Measurements from ENCODE around the gene IZUMO1R.
"Not testable (repeated sequence)": the region's sequence is repeated elsewhere in the genome, so short reads cannot be mapped to it uniquely, and the experiment has no call there.

DNA sequence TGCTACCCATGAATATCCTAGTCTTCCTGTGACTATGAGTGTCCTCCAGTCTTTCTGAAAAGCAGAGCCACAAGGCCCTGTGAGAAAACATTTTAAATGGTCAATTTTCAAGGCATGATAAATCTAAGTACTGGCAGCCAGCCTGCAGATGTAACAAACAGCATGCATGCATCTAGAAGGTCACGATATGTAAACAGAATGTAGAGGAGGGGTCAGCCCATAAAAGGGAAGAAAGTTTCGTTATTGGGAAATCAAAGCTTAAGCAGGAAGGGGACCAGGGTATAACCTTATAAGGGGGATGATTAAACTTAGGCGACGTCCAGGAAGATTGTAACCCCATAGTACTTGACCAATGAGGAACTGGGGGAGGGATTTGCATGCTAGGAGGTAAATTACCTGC is 26.2 kb upstream of the IZUMO1R start:
- TF ChIP-seq, protein P1, sequence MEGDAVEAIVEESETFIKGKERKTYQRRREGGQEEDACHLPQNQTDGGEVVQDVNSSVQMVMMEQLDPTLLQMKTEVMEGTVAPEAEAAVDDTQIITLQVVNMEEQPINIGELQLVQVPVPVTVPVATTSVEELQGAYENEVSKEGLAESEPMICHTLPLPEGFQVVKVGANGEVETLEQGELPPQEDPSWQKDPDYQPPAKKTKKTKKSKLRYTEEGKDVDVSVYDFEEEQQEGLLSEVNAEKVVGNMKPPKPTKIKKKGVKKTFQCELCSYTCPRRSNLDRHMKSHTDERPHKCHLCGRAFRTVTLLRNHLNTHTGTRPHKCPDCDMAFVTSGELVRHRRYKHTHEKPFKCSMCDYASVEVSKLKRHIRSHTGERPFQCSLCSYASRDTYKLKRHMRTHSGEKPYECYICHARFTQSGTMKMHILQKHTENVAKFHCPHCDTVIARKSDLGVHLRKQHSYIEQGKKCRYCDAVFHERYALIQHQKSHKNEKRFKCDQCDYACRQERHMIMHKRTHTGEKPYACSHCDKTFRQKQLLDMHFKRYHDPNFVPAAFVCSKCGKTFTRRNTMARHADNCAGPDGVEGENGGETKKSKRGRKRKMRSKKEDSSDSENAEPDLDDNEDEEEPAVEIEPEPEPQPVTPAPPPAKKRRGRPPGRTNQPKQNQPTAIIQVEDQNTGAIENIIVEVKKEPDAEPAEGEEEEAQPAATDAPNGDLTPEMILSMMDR (IDR thresholded peaks at IDR 0.05; ENCODE audit: low read depth, low read length): not testable (repeated sequence)
- not testable (repeated sequence) for TF ChIP-seq EZH2phosphoT487 (IDR thresholded peaks at IDR 0.05; ENCODE audit: low read depth)

Data from OCI-LY3 (cell line).